Measurements from ENCODE around the gene USP19. TPM values are rescaled to one million over a fixed set of nuclear protein-coding genes. Genes with fewer than 3 reads are reported as not detected.
A peak's percentile ranks its signal among the peaks of the same experiment; 100 is the strongest.

The USP19 gene
- total RNA-seq, 3 donors from 2014 or later: 65.7 to 84.7 (median 82.6) TPM

DNA sequence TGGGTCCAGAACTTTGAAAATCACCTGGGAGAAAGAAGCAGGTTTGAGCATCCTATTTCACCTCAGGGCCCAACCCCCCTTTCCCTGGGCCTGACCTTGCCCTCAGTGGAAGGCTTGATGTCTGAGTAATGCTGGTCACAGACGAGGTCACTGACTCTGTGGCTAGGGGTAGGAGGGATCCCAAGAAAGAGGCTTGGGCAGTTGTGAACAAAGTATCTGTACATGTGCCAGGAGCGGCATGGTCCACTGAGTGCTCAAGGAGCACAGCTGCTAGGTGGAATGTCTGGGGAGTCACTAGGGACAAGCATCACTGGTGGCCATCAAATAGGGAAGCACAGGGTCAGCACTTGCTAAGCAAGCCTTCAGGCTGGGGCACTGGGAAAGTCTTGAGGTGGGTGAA is 38.2 kb upstream of the USP19 start:
- intact Hi-C loops (cut with DNase I, micrococcal nuclease): no loop called here
- TF ChIP-seq CTCF (IDR thresholded peaks at IDR 0.05): no peak
- DNase-seq (no peak), ATAC-seq (no peak)
- no peak overlapping the region for H3K4me3 ChIP-seq
- no peaks in the 10 kb centered on the region for H3K9me3 ChIP-seq
- no peaks in the 10 kb centered on the region for H3K36me3 ChIP-seq (ENCODE audit: low read depth)
- H3K4me1 ChIP-seq (ENCODE audit: low read depth): no peaks in the 10 kb centered on the region

- ATAC-seq (peak; percentile 80), DNase-seq (peak in 2 of 3 donors; percentile 68 to 81)
- no peaks in the 10 kb centered on the region for H3K9me3 ChIP-seq
- H3K36me3 ChIP-seq (ENCODE audit: low read depth): no peaks in the 10 kb centered on the region
- no peak overlapping the region for H3K4me3 ChIP-seq
- intact Hi-C loops (cut with DNase I, micrococcal nuclease): no loop called here
- TF ChIP-seq CTCF (IDR thresholded peaks at IDR 0.05): peak; percentile 36
- no peaks in the 10 kb centered on the region for H3K4me1 ChIP-seq (ENCODE audit: low read depth)
Measured at GRCh38 chr3:49158103-49158709, 37.6 kb upstream of the USP19 start.

GRCh38 chr3:49157289-49157688 is 36.7 kb upstream of the USP19 start:
- ATAC-seq: peak; percentile 55

DNA sequence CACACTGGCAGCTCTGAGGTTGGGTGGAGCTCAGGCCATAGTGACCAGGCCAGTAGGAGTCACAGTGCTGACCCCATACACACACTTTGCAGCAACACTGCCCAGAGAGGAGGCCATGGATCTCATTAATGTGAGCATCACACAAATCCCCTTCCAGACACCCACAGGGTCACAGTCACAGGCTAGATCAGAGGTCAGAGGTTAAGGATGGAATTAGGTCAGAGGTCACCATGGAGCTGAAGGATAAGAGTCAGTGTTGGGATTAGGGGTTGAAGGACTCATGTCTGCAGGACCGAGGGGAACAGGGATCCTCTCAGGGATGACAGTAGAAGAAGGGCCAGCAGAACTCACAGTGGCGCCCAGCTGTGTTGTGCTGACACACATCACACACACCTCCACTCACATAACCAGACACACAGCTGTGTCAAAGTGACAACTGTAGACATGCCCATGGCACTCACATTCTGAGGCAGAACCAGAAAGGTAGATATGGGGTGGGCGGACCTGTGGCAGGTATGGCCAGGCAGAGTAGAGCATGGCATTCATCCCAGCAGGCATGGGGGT is 32.8 kb upstream of the USP19 start:
- intact Hi-C loops (cut with DNase I, micrococcal nuclease): no loop called here
- Histone ChIP-seq H3K4me3 (no peak overlapping the region), H3K9me3 (no peaks in the 10 kb centered on the region), H3K4me1 (ENCODE audit: low read depth) (no peaks in the 10 kb centered on the region), H3K36me3 (ENCODE audit: low read depth) (no peaks in the 10 kb centered on the region)
- ATAC-seq (no peak), DNase-seq (no peak)
- TF ChIP-seq CTCF (IDR thresholded peaks at IDR 0.05): no peak

More at GRCh38 chr3:49157289-49157688, 36.7 kb upstream of the USP19 start:
- H3K4me1 ChIP-seq (ENCODE audit: low read depth): no peaks in the 10 kb centered on the region
- H3K4me3 ChIP-seq: no peak overlapping the region
- no peak for TF ChIP-seq CTCF (IDR thresholded peaks at IDR 0.05)
- no peaks in the 10 kb centered on the region for H3K36me3 ChIP-seq (ENCODE audit: low read depth)
- intact Hi-C loops (cut with DNase I, micrococcal nuclease): no loop called here
- no peak for DNase-seq
- H3K9me3 ChIP-seq: no peaks in the 10 kb centered on the region

- Histone ChIP-seq H3K36me3 (ENCODE audit: low read depth) (no peaks in the 10 kb centered on the region), H3K4me3 (no peak overlapping the region), H3K4me1 (ENCODE audit: low read depth) (no peaks in the 10 kb centered on the region), H3K9me3 (no peaks in the 10 kb centered on the region)
- ATAC-seq: no peak
- no peak for DNase-seq
- intact Hi-C loops (cut with DNase I, micrococcal nuclease): no loop called here
- no peak for TF ChIP-seq CTCF (IDR thresholded peaks at IDR 0.05)
Measured at GRCh38 chr3:49151610-49152009, 31.0 kb upstream of the USP19 start.
